ENCODE data around the gene RPTOR. TPM values are rescaled to one million over a fixed set of nuclear protein-coding genes. Genes with fewer than 3 reads are reported as not detected.

RPTOR gene
- total RNA-seq, 1 donor from 2014 or later, result 32.0 TPM

GRCh38 chr17:80509311-80509710, 35.3 kb upstream of the RPTOR start:
- TF ChIP-seq EZH2 (IDR thresholded peaks at IDR 0.05; ENCODE audit: insufficient read depth, low read length), result no peak
- no peak for TF ChIP-seq CTCF (IDR thresholded peaks at IDR 0.05; ENCODE audit: insufficient read depth, low read depth, low read length)
- no peak for FAIRE-seq

GRCh38 chr17:80510132-80510531, 34.5 kb upstream of the RPTOR start:
- Histone ChIP-seq H4K20me1 (ENCODE audit: insufficient read depth, low read length) (no peaks in the 10 kb centered on the region), H3K27ac (ENCODE audit: low read depth, low read length) (no peak overlapping the region), H3K4me3 (ENCODE audit: insufficient read depth, low read depth, low read length) (no peak overlapping the region), H3K36me3 (ENCODE audit: insufficient read depth, low read length) (no peaks in the 10 kb centered on the region), H3K9me3 (ENCODE audit: insufficient read depth, low read depth, low read length) (no peaks in the 10 kb centered on the region), H2AFZ (ENCODE audit: low read depth, low read length) (no peak overlapping the region), H3K4me1 (ENCODE audit: insufficient read depth, low read length) (peaks cover 23% of the 10 kb centered on the region), H3K9ac (ENCODE audit: low read length) (no peak overlapping the region), H3K79me2 (ENCODE audit: insufficient read depth, low read length) (no peaks in the 10 kb centered on the region), H3K4me2 (ENCODE audit: low read length) (no peak overlapping the region), H3K27me3 (ENCODE audit: insufficient read depth, low read length) (peaks cover 5% of the 10 kb centered on the region)
- Mint-ChIP-seq H3K4me3 (ENCODE audit: unreplicated experiment) (no peak overlapping the region), H3K4me1 (ENCODE audit: low read depth, unreplicated experiment) (peaks cover 17% of the 10 kb centered on the region), H3K27ac (ENCODE audit: unreplicated experiment) (no peak overlapping the region), H3K36me3 (ENCODE audit: low read depth, unreplicated experiment) (no peaks in the 10 kb centered on the region), H3K9me3 (ENCODE audit: unreplicated experiment) (no peaks in the 10 kb centered on the region), H3K27me3 (ENCODE audit: low read depth, unreplicated experiment) (peaks cover 4% of the 10 kb centered on the region)
- TF ChIP-seq EZH2 (IDR thresholded peaks at IDR 0.05; ENCODE audit: insufficient read depth, low read length), result no peak
- no peak for TF ChIP-seq CTCF (IDR thresholded peaks at IDR 0.05; ENCODE audit: insufficient read depth, low read depth, low read length)
- FAIRE-seq (no peak), DNase-seq (ENCODE audit: low read depth) (no peak)

More at GRCh38 chr17:80509311-80509710, 35.3 kb upstream of the RPTOR start:
- DNase-seq (ENCODE audit: low read depth), result no peak
- H3K27ac ChIP-seq (ENCODE audit: low read depth, low read length), result no peak overlapping the region
- H3K36me3 Mint-ChIP-seq (ENCODE audit: low read depth, unreplicated experiment), result no peaks in the 10 kb centered on the region
- H3K4me1 ChIP-seq (ENCODE audit: insufficient read depth, low read length), result peaks cover 30% of the 10 kb centered on the region
- no peaks in the 10 kb centered on the region for H3K9me3 Mint-ChIP-seq (ENCODE audit: unreplicated experiment)
- H3K4me3 ChIP-seq (ENCODE audit: insufficient read depth, low read depth, low read length), result no peak overlapping the region
- H3K36me3 ChIP-seq (ENCODE audit: insufficient read depth, low read length), result no peaks in the 10 kb centered on the region
- peaks cover 5% of the 10 kb centered on the region for H3K27me3 ChIP-seq (ENCODE audit: insufficient read depth, low read length)
- H4K20me1 ChIP-seq (ENCODE audit: insufficient read depth, low read length), result no peaks in the 10 kb centered on the region
- peaks cover 19% of the 10 kb centered on the region for H3K4me1 Mint-ChIP-seq (ENCODE audit: low read depth, unreplicated experiment)
- H3K79me2 ChIP-seq (ENCODE audit: insufficient read depth, low read length), result no peaks in the 10 kb centered on the region
- H3K4me3 Mint-ChIP-seq (ENCODE audit: unreplicated experiment), result no peak overlapping the region
- no peak overlapping the region for H3K9ac ChIP-seq (ENCODE audit: low read length)
- H3K4me2 ChIP-seq (ENCODE audit: low read length), result no peak overlapping the region
- H3K9me3 ChIP-seq (ENCODE audit: insufficient read depth, low read depth, low read length), result no peaks in the 10 kb centered on the region
- no peak overlapping the region for H2AFZ ChIP-seq (ENCODE audit: low read depth, low read length)
- H3K27me3 Mint-ChIP-seq (ENCODE audit: low read depth, unreplicated experiment), result peaks cover 4% of the 10 kb centered on the region
- no peak overlapping the region for H3K27ac Mint-ChIP-seq (ENCODE audit: unreplicated experiment)

DNA sequence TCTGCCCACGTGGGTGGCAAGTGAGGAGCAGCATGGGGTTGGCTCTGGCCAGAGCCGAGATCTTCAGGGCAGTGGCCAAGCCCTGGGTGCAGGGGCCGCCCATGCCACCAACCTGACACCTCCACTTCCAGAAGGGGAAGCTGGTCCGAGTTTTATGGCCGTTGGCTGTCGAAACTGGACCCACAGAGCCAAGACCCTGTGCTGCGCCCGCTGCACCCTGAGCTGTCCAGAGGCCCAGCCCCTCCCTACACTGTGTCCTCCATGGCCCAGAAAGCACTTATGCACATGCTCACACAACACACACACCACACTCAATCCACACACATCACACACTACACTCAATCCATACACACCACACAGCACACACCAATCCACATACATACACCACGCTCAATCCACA, 33.9 kb upstream of the RPTOR start:
- H3K27me3 ChIP-seq (ENCODE audit: insufficient read depth, low read length), result peaks cover 5% of the 10 kb centered on the region
- no peak overlapping the region for H3K4me2 ChIP-seq (ENCODE audit: low read length)
- Mint-ChIP-seq H3K27ac (ENCODE audit: unreplicated experiment) (no peak overlapping the region), H3K36me3 (ENCODE audit: low read depth, unreplicated experiment) (no peaks in the 10 kb centered on the region), H3K4me3 (ENCODE audit: unreplicated experiment) (no peak overlapping the region), H3K4me1 (ENCODE audit: low read depth, unreplicated experiment) (peaks cover 14% of the 10 kb centered on the region), H3K27me3 (ENCODE audit: low read depth, unreplicated experiment) (peaks cover 4% of the 10 kb centered on the region), H3K9me3 (ENCODE audit: unreplicated experiment) (no peaks in the 10 kb centered on the region)
- H3K9ac ChIP-seq (ENCODE audit: low read length), result no peak overlapping the region
- H2AFZ ChIP-seq (ENCODE audit: low read depth, low read length), result no peak overlapping the region
- no peak overlapping the region for H3K27ac ChIP-seq (ENCODE audit: low read depth, low read length)
- no peaks in the 10 kb centered on the region for H3K79me2 ChIP-seq (ENCODE audit: insufficient read depth, low read length)
- no peaks in the 10 kb centered on the region for H3K9me3 ChIP-seq (ENCODE audit: insufficient read depth, low read depth, low read length)
- peaks cover 18% of the 10 kb centered on the region for H3K4me1 ChIP-seq (ENCODE audit: insufficient read depth, low read length)
- no peaks in the 10 kb centered on the region for H3K36me3 ChIP-seq (ENCODE audit: insufficient read depth, low read length)
- TF ChIP-seq CTCF (IDR thresholded peaks at IDR 0.05; ENCODE audit: insufficient read depth, low read depth, low read length) (no peak), EZH2 (IDR thresholded peaks at IDR 0.05; ENCODE audit: insufficient read depth, low read length) (no peak)
- no peaks in the 10 kb centered on the region for H4K20me1 ChIP-seq (ENCODE audit: insufficient read depth, low read length)
- DNase-seq (ENCODE audit: low read depth) (no peak), FAIRE-seq (no peak)
- no peak overlapping the region for H3K4me3 ChIP-seq (ENCODE audit: insufficient read depth, low read depth, low read length)
